ENCODE data around the gene NPHS2.

Gene NPHS2

GRCh38 chr1:179509384-179509783 lies 66.4 kb downstream of the NPHS2 start:
- Mint-ChIP-seq H3K36me3 (ENCODE audit: low read depth) (no peaks in the 10 kb centered on the region), H3K4me1 (no peaks in the 10 kb centered on the region), H3K4me3 (no peak overlapping the region), H3K9me3 (peaks cover 14% of the 10 kb centered on the region), H3K27ac (no peak overlapping the region), H3K27me3 (ENCODE audit: low read depth, poor library complexity) (peaks cover 4% of the 10 kb centered on the region)
- TF ChIP-seq CTCF (IDR thresholded peaks at IDR 0.05): no peak
- no peak for DNase-seq

DNA sequence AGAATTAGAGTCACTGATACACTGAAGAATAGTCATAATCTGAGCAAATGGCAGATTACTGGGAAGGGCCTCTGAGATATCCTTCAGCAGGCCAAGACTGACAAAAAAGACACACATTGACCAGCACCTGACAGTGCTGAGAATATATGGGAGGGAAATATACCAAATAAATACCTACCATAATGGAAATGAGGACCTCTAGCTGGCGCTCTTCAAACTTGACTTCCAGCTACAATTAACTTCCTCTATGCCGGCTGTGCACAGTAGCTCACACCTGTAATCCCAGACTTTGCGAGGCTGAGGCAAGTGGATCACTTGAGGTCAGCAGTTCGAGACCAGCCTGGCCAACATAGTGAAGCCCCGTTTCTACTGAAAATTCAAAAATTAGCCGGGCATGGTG lies 69.5 kb downstream of the NPHS2 start:
- TF ChIP-seq CTCF (IDR thresholded peaks at IDR 0.05): no peak
- H3K4me3 Mint-ChIP-seq: no peak overlapping the region
- peaks cover 7% of the 10 kb centered on the region for H3K27me3 Mint-ChIP-seq (ENCODE audit: low read depth, poor library complexity)
- H3K27ac Mint-ChIP-seq: no peak overlapping the region
- no peak for DNase-seq
- H3K36me3 Mint-ChIP-seq (ENCODE audit: low read depth): no peaks in the 10 kb centered on the region
- no peaks in the 10 kb centered on the region for H3K4me1 Mint-ChIP-seq
- H3K9me3 Mint-ChIP-seq: no peaks in the 10 kb centered on the region

All from nephron progenitor cell (in vitro differentiated cells).